ENCODE measurements around the gene ZBTB6.

ZBTB6 gene

GRCh38 chr9:122912964-122913673, at the start of gene ZBTB6:
TSS of gene ZBTB6 (minus strand) at chr9:122913323. CDS start at chr9:122912072, 1,251 bp downstream.
- peak; percentile 40 to 55 for DNase-seq (ENCODE audit: low read depth in 1 of 2, low spot score in 1 of 2)

DNA sequence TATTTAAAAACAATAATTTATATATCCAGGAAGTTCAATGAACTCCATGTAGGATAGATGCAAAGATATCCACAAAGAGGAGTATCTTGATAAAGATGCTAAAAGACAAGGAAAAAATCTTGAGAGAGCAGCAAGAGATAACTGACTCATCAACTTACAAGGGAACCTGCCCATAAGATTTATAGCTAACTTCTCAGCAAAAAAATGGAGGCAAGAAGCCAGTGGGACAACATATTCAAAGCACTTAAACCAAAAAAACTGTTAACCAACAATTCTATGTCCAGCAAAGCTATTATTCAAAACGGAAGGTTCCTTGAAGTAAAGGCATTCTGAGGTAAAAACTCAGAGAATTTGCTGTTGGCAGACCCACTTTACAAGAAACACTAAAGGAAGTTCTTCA, 48.0 kb upstream of the ZBTB6 start:
- DNase-seq (ENCODE audit: low read depth in 1 of 2, low spot score in 1 of 2): no peak

GRCh38 chr9:122955961-122956360, 42.8 kb upstream of the ZBTB6 start:
- DNase-seq (ENCODE audit: low read depth in 1 of 2, low spot score in 1 of 2): no peak

DNA sequence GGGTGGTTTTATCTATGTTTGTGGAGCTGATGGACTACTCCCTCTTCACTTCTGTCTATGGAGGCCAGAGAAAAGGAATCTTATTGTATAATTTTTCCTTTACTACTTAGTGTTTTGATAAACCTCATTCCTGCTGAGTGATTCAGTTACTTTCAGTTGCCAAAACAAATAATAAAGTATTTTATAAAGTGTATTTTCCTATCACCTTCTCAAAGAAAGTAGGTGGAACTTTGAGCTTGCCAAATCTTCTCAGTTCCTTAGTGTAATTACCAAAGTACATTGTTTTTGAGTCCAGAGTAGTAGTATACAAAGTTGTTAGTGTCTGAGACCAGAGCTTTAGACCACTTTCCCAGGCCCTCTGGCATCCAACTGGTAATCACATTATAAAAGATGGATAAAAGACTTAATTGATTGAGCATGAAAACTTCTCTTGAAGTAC, 41.1 kb upstream of the ZBTB6 start:
- no peak for DNase-seq (ENCODE audit: low read depth in 1 of 2, low spot score in 1 of 2)

DNA sequence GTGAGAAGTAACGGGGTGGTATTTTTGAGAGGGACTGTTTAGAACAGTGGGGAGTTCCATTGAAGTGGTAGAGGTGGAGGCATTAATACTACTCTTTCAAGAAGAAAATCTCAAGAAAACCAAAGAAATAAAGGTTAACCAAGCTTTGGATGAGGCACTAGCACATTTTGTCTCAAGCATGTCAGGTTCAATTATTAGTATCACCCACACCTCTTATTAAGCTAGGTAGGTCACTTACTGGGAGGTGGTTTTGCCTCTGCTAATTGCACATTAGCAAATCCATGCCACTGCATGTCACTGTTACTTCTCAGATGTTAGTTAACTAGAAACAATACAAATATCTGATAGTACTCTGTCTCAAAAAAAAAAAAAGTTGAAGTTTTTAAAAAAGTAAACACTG, 37.9 kb upstream of the ZBTB6 start:
- no peak for DNase-seq (ENCODE audit: low read depth in 1 of 2, low spot score in 1 of 2)

DNA sequence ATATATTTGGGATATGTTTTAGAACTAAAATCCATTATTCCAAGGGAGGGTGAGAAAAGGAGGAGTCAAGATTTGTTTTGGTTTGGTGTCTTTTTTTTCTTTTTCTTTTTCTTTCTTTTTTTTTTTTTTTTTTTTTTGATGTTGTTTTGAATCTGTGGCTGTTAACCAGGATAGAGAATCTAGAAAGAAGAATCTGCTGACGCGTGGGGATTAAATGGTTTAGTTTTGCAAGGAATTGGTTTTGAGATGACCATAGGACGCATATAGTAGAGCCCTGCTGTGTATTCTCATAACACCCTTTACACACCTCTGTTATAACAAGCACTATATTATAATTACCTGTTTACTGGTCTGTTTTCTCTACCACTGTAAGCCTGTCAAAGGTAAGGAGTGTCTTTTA, 37.1 kb upstream of the ZBTB6 start:
- DNase-seq (ENCODE audit: low read depth in 1 of 2, low spot score in 1 of 2): no peak

- DNase-seq (ENCODE audit: low read depth in 1 of 2, low spot score in 1 of 2): no peak
Observed at GRCh38 chr9:122949696-122950095, 36.6 kb upstream of the ZBTB6 start.

DNA sequence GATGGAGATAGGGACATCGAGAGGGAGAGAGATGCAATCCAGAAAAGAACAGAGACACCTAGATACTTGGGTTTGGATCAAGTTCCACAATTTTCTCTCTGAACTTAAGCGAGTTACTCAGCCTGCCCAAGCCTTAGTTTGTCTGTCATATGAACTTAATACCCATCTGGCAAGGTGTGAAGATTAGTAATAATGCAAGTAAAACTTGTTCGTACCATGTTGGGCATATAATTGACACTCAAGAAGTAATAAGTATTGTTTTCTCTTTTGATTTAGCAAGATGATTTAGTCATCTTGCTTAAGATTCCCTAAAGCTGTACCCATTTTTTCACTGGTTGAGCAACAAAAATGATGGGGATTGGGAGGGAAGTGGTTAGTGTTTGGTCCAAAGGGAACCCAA, 35.2 kb upstream of the ZBTB6 start:
- DNase-seq (ENCODE audit: low read depth in 1 of 2, low spot score in 1 of 2): no peak

DNA sequence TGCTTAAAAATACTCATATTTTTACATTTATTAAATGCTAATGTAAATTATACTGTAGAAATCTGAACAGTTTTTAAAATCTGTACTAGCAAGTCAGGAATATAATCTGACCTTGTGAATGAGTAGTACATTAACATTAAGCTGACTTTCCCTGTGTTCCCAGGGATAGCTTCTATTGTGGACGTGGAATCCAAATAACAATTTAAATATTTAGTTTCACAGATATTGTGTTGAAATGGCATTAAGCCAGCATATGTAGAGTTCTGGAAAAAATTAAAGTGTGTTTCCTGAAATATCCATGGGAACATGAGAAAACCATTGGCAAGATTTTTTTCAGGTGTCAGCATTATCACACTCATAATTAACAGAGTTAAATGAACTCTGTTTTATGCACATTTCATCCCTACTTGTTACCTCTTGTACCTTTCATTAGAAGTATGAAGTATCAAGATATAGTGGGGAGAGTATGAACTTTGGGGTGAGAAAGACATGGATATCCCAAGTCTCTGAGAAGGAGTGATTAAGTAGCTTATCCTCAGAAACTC, 33.4 kb upstream of the ZBTB6 start:
- DNase-seq (ENCODE audit: low read depth in 1 of 2, low spot score in 1 of 2): no peak

DNA sequence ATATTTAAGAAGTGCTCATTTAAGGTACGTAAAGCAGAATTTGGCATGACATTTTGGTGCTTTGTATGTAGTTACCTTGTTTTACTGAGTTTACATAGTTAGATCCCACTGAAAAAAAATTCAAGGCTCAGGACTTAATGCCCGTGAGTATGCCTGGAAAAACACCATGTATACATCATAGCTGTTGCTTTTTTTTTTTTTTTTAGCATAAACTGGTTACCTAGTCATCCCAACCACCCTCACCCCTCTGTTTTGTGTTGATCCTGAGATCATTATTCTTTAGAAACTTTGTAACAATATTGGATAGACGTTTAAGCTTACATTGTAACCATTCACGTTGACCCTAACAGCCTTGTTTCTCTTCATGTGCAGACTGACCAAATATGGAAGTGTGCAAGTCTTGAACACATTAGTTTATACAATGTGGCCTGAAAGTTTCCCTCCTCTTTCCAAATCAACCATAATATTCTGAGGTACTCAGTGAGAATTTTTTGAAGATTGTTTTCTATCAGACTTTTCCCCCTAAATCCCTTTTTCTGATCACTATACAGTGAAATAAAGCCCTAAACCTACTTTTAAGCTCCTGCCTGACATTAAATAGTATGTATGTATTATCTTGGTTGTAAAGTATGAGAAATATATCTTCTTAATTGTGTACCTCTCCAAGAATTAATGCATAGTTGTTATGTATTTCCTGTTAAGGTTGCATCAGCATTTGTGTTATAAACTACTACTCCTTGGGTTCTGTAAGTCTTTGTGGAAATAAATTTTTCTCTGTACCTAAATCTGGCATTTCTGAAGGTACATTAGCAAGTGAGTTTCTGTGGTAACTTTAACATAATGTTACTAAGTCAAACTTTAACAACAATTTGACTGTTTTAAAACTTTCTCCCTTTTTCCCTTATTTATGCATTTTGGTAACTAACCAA, 32.1 kb upstream of the ZBTB6 start:
- DNase-seq (ENCODE audit: low read depth in 1 of 2, low spot score in 1 of 2): no peak

DNA sequence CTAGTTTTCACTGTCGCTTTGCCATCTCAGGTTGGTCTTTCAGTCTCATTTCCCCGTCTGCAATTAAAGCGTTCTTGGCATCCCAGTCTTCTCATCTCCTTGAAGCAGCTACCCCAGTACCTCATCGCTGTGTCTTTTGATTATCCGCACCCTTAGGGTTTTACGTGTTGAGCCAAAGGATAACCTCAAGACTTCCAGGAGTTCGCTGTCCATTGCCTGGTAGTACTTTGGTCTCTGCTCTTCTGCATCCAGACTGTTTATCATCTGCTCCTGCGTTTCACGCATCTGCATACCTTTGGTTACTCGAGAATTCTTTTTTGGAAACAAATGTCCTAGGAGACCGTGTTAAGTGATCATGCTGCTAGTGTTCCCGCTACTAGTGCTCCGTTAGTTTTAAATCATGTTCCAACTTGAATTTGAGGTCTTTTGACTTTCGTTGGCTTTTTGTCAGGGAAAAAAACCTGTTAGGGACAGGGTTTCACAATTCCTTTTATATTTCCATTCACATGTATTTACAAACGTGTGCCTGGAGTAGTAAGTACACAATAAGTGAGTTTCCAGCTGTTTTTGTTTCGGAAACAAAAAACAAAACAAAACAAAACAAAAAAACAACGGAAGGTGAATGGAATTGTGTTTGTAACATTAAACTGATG, 28.6 kb upstream of the ZBTB6 start:
- DNase-seq (ENCODE audit: low read depth in 1 of 2, low spot score in 1 of 2): no peak

GRCh38 chr9:122940749-122941581, 27.8 kb upstream of the ZBTB6 start, which contains the start of gene RABGAP1:
TSS of gene RABGAP1 (plus strand) at chr9:122941020. CDS start at chr9:122957060, 16,040 bp downstream.
- peak; percentile 97 for DNase-seq (ENCODE audit: low read depth in 1 of 2, low spot score in 1 of 2)

DNA sequence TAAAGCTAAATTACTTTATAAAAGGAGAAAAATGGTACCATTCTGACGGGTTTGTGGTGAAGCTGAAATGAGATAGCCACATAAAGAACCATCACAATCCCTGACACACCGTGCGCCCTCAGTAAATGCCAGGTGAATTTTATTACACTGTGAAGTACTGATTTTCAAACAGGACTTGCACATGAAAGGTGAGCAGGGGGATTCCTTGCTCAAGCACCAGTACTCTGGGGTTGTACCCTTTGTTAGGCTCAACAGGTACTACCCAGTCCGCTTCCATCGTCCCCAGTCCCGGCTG, 27.3 kb upstream of the ZBTB6 start:
- DNase-seq (ENCODE audit: low read depth in 1 of 2, low spot score in 1 of 2): no peak

GRCh38 chr9:122939601-122940000, 26.5 kb upstream of the ZBTB6 start:
- DNase-seq (ENCODE audit: low read depth in 1 of 2, low spot score in 1 of 2): no peak

GRCh38 chr9:122936883-122937282, 23.8 kb upstream of the ZBTB6 start:
- no peak for DNase-seq (ENCODE audit: low read depth in 1 of 2, low spot score in 1 of 2)

GRCh38 chr9:122936464-122936863, 23.3 kb upstream of the ZBTB6 start:
- DNase-seq (ENCODE audit: low read depth in 1 of 2, low spot score in 1 of 2): no peak

DNA sequence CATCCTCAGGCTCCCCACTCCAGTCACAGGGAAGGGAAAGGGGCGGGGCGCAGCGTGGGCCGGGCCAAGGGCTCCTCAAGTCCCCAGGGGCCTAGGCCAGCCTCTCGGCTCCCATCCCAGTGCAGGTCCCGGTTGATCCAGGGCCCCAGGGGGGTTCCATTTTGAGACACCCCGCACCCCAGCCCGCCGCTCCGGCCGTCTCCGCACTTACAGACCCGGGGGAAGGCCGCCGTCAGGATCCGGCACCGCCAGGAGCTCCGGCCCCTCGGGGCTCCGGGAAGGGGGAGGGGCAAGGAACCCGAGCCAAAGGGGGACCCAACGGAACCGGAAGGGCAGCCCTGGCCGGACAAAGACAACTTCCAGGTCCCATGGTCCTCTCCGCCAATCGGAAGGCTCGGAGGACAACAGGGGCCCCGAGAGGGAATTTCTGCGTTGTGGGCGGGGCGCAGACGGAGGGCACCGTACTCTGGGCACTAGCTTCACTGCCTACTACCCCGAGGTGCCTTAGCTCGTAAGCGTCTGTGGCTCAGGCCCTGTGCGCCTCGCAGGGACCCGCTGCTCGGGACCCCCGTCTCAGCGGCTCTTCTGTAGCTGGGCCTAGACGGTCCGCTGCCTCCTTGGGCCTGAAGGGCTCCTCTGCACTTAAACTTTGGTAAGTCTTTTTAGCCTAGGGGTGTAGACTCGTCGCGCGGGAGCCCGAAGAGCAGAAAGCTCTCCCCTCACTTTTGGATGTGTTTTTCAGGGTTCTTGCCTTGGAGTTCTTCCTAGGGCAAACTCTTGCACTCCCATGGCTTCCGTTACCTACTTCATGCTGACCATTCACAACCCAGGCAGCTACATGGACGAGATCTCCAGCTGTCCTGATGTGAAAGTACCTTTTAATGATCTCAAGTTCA, 18.4 kb upstream of the ZBTB6 start, which contains the start of gene ZBTB26:
Gene ZBTB26 (minus strand): TSS at position 287 of the 896 bp plus-strand sequence. CDS start 11,578 bp downstream, outside the sequence.
- DNase-seq (ENCODE audit: low read depth in 1 of 2, low spot score in 1 of 2): peak; percentile 67 to 82

GRCh38 chr9:122930541-122931225, 17.6 kb upstream of the ZBTB6 start:
- no peak for DNase-seq (ENCODE audit: low read depth in 1 of 2, low spot score in 1 of 2)

- no peak for DNase-seq (ENCODE audit: low read depth in 1 of 2, low spot score in 1 of 2)
Observed at GRCh38 chr9:122929796-122930354, 16.8 kb upstream of the ZBTB6 start.

Measured in activated T-helper 1 cell treated with anti-CD3 and anti-CD28 coated beads, Interleukin-2, amount 50 U/mL, for 16 hours (primary cell).